T-cell (primary cell): ENCODE measurements around the gene STX1B. TPM values are rescaled to one million over a fixed set of nuclear protein-coding genes. Genes with fewer than 3 reads are reported as not detected.

Experiments
- ATAC-seq, 4 experiments: fragments of 200-7000 bp in 3 of 4; fragments of 150-1000 bp in 1 of 4; cut with Tn5 transposase; replicated peaks in 1 of 4; 1 replicate in 3 of 4; 2 replicates in 1 of 4; pipeline ENCODE4 v1.10.0; 2021; ENCODE audit warnings: moderate library complexity in 3 of 4, mild to moderate bottlenecking in 2 of 4, moderate number of reproducible peaks in 1 of 4
- CTCF ChIA-PET, 2 donors: fragments of 300-600 bp; sonication (Branson Sonifier 250); formaldehyde crosslinking; loops; one replicate each; lab custom pipeline; 2022; ENCODE audit warnings: antibody characterized with exemption in 2 of 2; lab: Charles Lee
- POLR2A ChIA-PET, 2 donors: fragments of 300-600 bp; sonication (Branson Sonifier 250); formaldehyde crosslinking; loops; one replicate each; lab custom pipeline; 2022; ENCODE audit warnings: antibody characterized with exemption in 2 of 2; lab: Charles Lee
- DNase-seq, 35 experiments: peaks; one replicate each; pipeline versions ENCODE4 v3.0.0 to v3.0.0-alpha.2; 2013 to 2023
- H3K27ac ChIP-seq: one replicate; pipeline ENCODE4 v1.5.1; 2013; ENCODE audit warnings: low read length
- H3K27me3 ChIP-seq, 2 experiments: replicated peaks in 1 of 2; 1 replicate in 1 of 2; 2 replicates in 1 of 2; pipeline versions ENCODE4 v1.6.1 to v1.7.0; 2013; ENCODE audit warnings: low read length in 1 of 2, mixed read lengths in 1 of 2; ENCODE audit not compliant: control insufficient read depth in 2 of 2, insufficient read depth in 2 of 2; ENCODE audit errors: extremely low read depth in 1 of 2
- H3K36me3 ChIP-seq, 2 donors: 1 replicate in 1 of 2; 2 replicates in 1 of 2; pipeline versions ENCODE4 v1.6.1 to v1.7.0; 2013; ENCODE audit warnings: low read length in 1 of 2; ENCODE audit not compliant: control insufficient read depth in 2 of 2, insufficient read depth in 1 of 2; ENCODE audit errors: extremely low read depth in 1 of 2
- H3K4me1 ChIP-seq, 2 experiments: 1 replicate in 1 of 2; 2 replicates in 1 of 2; pipeline versions ENCODE4 v1.6.1 to v1.7.0; 2013; ENCODE audit warnings: low read length in 2 of 2, mixed read lengths in 1 of 2; ENCODE audit not compliant: insufficient read depth in 2 of 2, control insufficient read depth in 1 of 2; ENCODE audit errors: extremely low read depth in 1 of 2
- H3K4me3 ChIP-seq, 2 donors: 1 replicate in 1 of 2; 2 replicates in 1 of 2; pipeline versions ENCODE4 v1.5.1 to v1.7.0; 2013; ENCODE audit warnings: mild to moderate bottlenecking in 2 of 2, low read length in 1 of 2, moderate library complexity in 1 of 2; ENCODE audit not compliant: control insufficient read depth in 1 of 2; ENCODE audit errors: extremely low read depth in 1 of 2
- H3K9me3 ChIP-seq: 2 replicates; pipeline ENCODE4 v1.7.0; 2013
- H3K27ac Mint-ChIP-seq, 2 donors: one replicate each; pipeline ENCODE4 v1.8.0; 2020 to 2021; ENCODE audit warnings: mild to moderate bottlenecking in 2 of 2, mixed read lengths in 2 of 2
- H3K27me3 Mint-ChIP-seq, 2 donors: one replicate each; pipeline ENCODE4 v1.8.0; 2021 to 2022; ENCODE audit warnings: mixed read lengths in 2 of 2
- H3K36me3 Mint-ChIP-seq: one replicate; pipeline ENCODE4 v1.8.0; 2021; ENCODE audit warnings: mixed read lengths
- H3K4me1 Mint-ChIP-seq, 3 donors: one replicate each; pipeline ENCODE4 v1.8.0; 2020 to 2022; ENCODE audit warnings: mixed read lengths in 3 of 3, mild to moderate bottlenecking in 1 of 3
- H3K4me3 Mint-ChIP-seq, 3 donors: one replicate each; pipeline ENCODE4 v1.8.0; 2020 to 2022; ENCODE audit warnings: mild to moderate bottlenecking in 3 of 3, mixed read lengths in 3 of 3, moderate library complexity in 3 of 3
- H3K9me3 Mint-ChIP-seq, 3 donors: one replicate each; pipeline ENCODE4 v1.8.0; 2020 to 2022; ENCODE audit warnings: mixed read lengths in 3 of 3
- WGBS: methylation state at CpG from one replicate; pipeline ENCODE4 v1.1.5; 2013; ENCODE audit warnings: missing lambda C conversion rate; ENCODE audit not compliant: insufficient coverage; 5-methylcytosine and 5-hydroxymethylcytosine counted together
- total RNA-seq, 35 experiments: library from RNA in 6 of 35; stranded (reverse) in 6 of 35; fragments of 120-200 nt in 1 of 35; gene quantifications; one replicate each; pipeline versions ENCODE4 v1.2.1 to v1.2.4 and lab custom pipeline; 2013 to 2026

The STX1B gene
- total RNA-seq, 5 donors from 2014 or later (not counting 1 experiment from before 2014, with no cell fraction given): 2.3 to 3.9 (median 3.4) TPM

DNA sequence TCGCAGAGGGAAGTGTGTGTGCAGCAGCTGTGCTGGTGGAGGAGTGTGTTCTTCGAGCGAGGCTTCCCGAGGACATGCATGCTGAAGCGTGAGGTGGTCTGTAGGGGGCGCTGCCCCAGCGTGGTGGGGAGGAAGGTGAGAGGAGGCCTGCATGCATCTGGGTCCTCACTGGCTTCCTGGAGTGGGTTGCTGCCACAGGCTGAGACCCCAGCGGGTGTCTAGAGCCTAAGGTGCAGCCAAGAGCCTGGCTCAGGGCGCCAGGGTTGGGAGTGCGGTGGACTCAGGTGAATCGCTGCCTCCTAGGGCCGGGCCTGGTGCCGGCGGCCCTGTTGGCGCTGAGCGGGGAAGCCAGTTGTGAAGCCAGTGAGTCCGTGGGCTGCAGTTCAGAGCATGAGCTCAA lies 32.9 kb downstream of the STX1B start:
- Mint-ChIP-seq H3K4me3 (no peak overlapping the region), H3K27ac (no peak overlapping the region), H3K36me3 (peaks cover 43% of the 10 kb centered on the region), H3K27me3 (no peaks in the 10 kb centered on the region), H3K9me3 (no peaks in the 10 kb centered on the region), H3K4me1 (peaks cover 2 to 9% (median 7%) of the 10 kb centered on the region in 3 donors)
- peak in 7 of 35 experiments; percentile 7 to 40 (median 20) for DNase-seq
- Histone ChIP-seq H3K27ac (no peak overlapping the region), H3K4me1 (no peaks in the 10 kb centered on the region), H3K4me3 (no peak overlapping the region), H3K36me3 (peaks cover 30 to 67% of the 10 kb centered on the region in 2 donors), H3K9me3 (no peaks in the 10 kb centered on the region), H3K27me3 (no peaks in the 10 kb centered on the region)
- CTCF ChIA-PET: interaction anchor here in 1 of 2 donors (0.7 kb wide), 1 partner anchor 88 kb away, joined by 7 read pairs; no protein-coding TSS in a partner anchor
- 97% methylated on average over 17 of the region's 17 CpGs for WGBS
- POLR2A ChIA-PET: interaction anchor here in 1 of 2 donors (0.7 kb wide), 1 partner anchor 474 kb away, joined by 8 read pairs; no protein-coding TSS in a partner anchor
- ATAC-seq: no peak

DNA sequence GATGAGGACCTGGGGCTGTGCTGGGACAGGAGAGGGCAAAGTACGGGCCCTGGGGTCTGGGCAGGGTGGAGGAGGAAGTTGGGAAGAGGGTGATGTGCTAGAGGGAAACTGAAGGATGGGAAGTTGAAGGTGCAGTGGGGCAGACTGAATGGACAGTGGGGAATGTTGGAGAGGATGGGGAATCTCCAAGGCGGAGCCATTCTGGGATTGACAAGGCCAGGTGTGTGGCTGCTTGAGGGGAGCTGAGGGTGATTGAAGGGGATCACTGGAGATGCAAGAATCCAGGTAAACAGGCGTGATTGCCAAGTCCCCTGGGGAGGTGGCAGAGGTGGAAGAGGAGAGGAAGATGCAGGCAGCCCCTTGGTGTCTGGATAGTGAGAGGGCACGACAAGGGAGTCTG lies 34.0 kb downstream of the STX1B start:
- peaks cover 2 to 9% (median 7%) of the 10 kb centered on the region in 3 donors for H3K4me1 Mint-ChIP-seq

DNA sequence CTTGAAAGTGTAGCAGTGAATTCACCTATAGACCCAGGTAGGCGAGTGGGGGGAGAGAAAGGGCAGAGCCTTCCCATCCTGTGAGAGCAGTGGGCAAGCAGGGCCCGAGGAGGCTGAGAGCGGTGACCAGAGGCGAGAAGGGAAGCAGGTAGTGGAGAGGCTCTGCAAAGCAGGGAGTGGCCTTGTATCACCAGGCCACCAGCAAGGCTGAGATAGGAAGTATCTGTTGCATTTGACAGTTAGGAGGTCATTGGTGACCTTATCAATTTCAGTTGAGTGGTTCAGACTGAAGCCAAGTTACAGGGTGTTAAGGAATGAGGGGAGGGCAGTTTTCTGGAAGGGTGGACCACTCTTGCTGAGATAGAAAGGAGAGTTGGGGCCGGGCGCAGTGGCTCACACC lies 36.1 kb downstream of the STX1B start:
- Histone ChIP-seq H3K4me3 (no peak overlapping the region), H3K27ac (no peak overlapping the region), H3K4me1 (no peaks in the 10 kb centered on the region), H3K36me3 (peaks cover 24 to 74% of the 10 kb centered on the region in 2 donors), H3K9me3 (no peaks in the 10 kb centered on the region), H3K27me3 (no peaks in the 10 kb centered on the region)
- Mint-ChIP-seq H3K9me3 (no peaks in the 10 kb centered on the region), H3K4me1 (peaks cover 2 to 9% (median 7%) of the 10 kb centered on the region in 3 donors), H3K36me3 (peaks cover 63% of the 10 kb centered on the region), H3K27me3 (no peaks in the 10 kb centered on the region), H3K27ac (no peak overlapping the region), H3K4me3 (no peak overlapping the region)
- POLR2A ChIA-PET: no interaction called here
- DNase-seq: no peak
- 100% methylated on average over 4 of the region's 6 CpGs for WGBS
- ATAC-seq: no peak
- CTCF ChIA-PET: no interaction called here

More for the DNA sequence above, 34.0 kb downstream of the STX1B start:
- WGBS: 100% methylated on average over 4 of the region's 4 CpGs
- Histone ChIP-seq H3K36me3 (peaks cover 32 to 71% of the 10 kb centered on the region in 2 donors), H3K27ac (no peak overlapping the region), H3K27me3 (no peaks in the 10 kb centered on the region), H3K9me3 (no peaks in the 10 kb centered on the region), H3K4me1 (no peaks in the 10 kb centered on the region), H3K4me3 (no peak overlapping the region)
- no peaks in the 10 kb centered on the region for H3K27me3 Mint-ChIP-seq
- ChIA-PET CTCF (no interaction called here), POLR2A (no interaction called here)
- no peak for ATAC-seq
- no peak for DNase-seq
- no peaks in the 10 kb centered on the region for H3K9me3 Mint-ChIP-seq
- no peak overlapping the region for H3K4me3 Mint-ChIP-seq
- peak overlapping the region in 1 of 2 donors; percentile 40 for H3K27ac Mint-ChIP-seq
- peaks cover 50% of the 10 kb centered on the region for H3K36me3 Mint-ChIP-seq

DNA sequence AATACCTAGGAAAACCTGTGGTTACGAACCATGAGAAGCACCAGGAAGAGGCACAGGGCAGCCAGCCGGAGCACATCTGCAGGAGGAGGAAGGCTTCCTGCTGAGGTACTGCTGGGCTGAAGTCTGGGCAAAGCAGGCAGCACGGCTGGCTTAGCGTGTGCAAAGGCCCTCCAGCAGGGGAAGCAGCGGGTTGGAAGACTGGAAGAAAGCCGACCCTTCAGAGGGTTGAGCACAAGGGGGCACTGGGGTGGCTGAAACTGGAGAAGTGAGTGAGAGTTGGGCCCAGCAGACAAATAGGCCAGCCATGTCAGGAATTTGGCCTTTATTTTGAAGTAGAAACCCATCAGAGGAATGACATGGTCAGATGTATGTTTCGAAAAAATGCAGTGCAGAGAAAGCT lies 37.6 kb downstream of the STX1B start:
- Mint-ChIP-seq H3K27ac (no peak overlapping the region), H3K4me1 (peaks cover 2 to 9% (median 7%) of the 10 kb centered on the region in 3 donors), H3K36me3 (peaks cover 64% of the 10 kb centered on the region), H3K9me3 (no peaks in the 10 kb centered on the region), H3K4me3 (no peak overlapping the region), H3K27me3 (no peaks in the 10 kb centered on the region)
- no peaks in the 10 kb centered on the region for H3K4me1 ChIP-seq
- POLR2A ChIA-PET: no interaction called here
- no peak overlapping the region for H3K4me3 ChIP-seq
- H3K27ac ChIP-seq: no peak overlapping the region
- CTCF ChIA-PET: no interaction called here
- H3K36me3 ChIP-seq: peaks cover 28 to 79% of the 10 kb centered on the region in 2 donors
- WGBS: 96% methylated on average over 6 of the region's 7 CpGs
- DNase-seq (no peak), ATAC-seq (no peak)
- H3K27me3 ChIP-seq: no peaks in the 10 kb centered on the region
- no peaks in the 10 kb centered on the region for H3K9me3 ChIP-seq

DNA sequence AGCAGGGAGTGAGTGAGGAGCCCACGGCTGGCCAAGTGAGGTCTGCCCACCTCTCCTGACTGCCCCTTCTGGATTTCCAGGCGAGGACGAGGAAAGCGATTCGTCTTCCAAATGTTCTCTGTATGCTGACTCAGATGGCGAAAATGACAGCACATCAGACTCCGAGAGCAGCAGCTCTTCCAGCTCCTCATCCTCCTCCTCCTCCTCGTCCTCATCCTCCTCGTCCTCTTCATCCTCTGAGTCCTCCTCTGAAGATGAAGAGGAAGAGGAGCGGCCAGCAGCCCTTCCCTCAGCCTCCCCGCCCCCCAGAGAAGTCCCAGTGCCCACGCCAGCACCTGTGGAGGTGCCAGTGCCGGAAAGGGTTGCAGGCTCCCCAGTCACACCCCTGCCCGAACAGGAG lies 39.1 kb downstream of the STX1B start:
- DNase-seq: no peak
- no peaks in the 10 kb centered on the region for H3K9me3 Mint-ChIP-seq
- ChIA-PET POLR2A (no interaction called here), CTCF (interaction anchor here in 1 of 2 donors (0.6 kb wide), 1 partner anchor 16 kb away, joined by 5 read pairs; no protein-coding TSS in a partner anchor)
- H3K36me3 ChIP-seq: peaks cover 24 to 80% of the 10 kb centered on the region in 2 donors
- no peaks in the 10 kb centered on the region for H3K4me1 ChIP-seq
- no peaks in the 10 kb centered on the region for H3K9me3 ChIP-seq
- H3K27ac ChIP-seq: no peak overlapping the region
- peaks cover 0 to 9% (median 7%) of the 10 kb centered on the region in 3 donors for H3K4me1 Mint-ChIP-seq
- H3K4me3 Mint-ChIP-seq: no peak overlapping the region
- peaks cover 66% of the 10 kb centered on the region for H3K36me3 Mint-ChIP-seq
- no peak for ATAC-seq
- H3K27ac Mint-ChIP-seq: no peak overlapping the region
- WGBS: 98% methylated on average over 6 of the region's 14 CpGs
- H3K4me3 ChIP-seq: no peak overlapping the region
- H3K27me3 Mint-ChIP-seq: no peaks in the 10 kb centered on the region
- H3K27me3 ChIP-seq: no peaks in the 10 kb centered on the region

DNA sequence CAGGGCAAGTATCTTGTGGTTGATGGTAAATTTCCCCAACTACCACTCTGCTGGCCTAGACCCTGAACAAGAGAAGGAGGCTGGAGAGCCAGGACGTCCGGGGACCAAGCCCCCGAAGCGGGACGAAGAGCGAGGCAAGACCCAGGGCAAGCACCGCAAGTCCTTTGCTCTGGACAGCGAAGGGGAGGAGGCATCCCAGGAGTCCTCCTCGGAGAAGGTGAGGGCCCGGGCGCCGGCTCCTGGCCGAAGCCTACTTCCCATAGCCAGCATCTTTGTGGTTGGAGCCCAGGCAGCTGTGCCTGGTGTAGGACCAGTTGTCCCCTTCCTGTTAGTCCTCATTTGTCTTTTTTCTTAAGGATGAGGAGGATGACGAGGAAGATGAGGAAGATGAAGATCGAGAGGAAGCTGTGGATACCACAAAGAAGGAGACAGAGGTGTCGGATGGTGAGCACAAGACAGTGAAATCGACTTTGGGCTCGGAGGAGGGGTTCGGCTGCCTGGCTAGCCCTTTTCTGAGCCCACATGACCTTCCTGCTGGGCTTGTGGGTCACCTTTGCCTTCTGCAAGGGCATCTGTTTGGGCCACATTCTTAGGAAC lies 41.1 kb downstream of the STX1B start:
- Mint-ChIP-seq H3K36me3 (peaks cover 67% of the 10 kb centered on the region), H3K4me3 (no peak overlapping the region), H3K27ac (no peak overlapping the region), H3K4me1 (peaks cover 0 to 14% (median 6%) of the 10 kb centered on the region in 3 donors), H3K9me3 (no peaks in the 10 kb centered on the region), H3K27me3 (no peaks in the 10 kb centered on the region)
- Histone ChIP-seq H3K9me3 (no peaks in the 10 kb centered on the region), H3K4me3 (no peak overlapping the region), H3K4me1 (peaks cover 0 to 6% of the 10 kb centered on the region in 2 experiments), H3K27ac (no peak overlapping the region), H3K27me3 (no peaks in the 10 kb centered on the region), H3K36me3 (peaks cover 22 to 86% of the 10 kb centered on the region in 2 donors)
- 98% methylated on average over 19 of the region's 19 CpGs for WGBS
- POLR2A ChIA-PET: interaction anchor here in 1 of 2 donors (0.5 to 0.7 kb wide), 2 partner anchors 30 to 236 kb away, joined by 3 to 8 read pairs; no protein-coding TSS in a partner anchor
- no peak for DNase-seq
- CTCF ChIA-PET: no interaction called here
- ATAC-seq: no peak
